ENCODE data around the gene LRP1-AS. TPM values are rescaled to one million over a fixed set of nuclear protein-coding genes. Genes with fewer than 3 reads are reported as not detected.
A peak's percentile ranks its signal among the peaks of the same experiment; 100 is the strongest.

LRP1-AS gene
- total RNA-seq, 4 donors from 2014 or later = not detected

GRCh38 chr12:57110104-57111030, 37.1 kb downstream of the LRP1-AS start:
- H3K27ac ChIP-seq (replicated peaks in 1 of 4) = peak overlapping the region; percentile 98 to 99 (median 98)
- TF ChIP-seq POLR2AphosphoS5 (IDR thresholded peaks at IDR 0.05) = peak; percentile 54 to 64
- no peak for TF ChIP-seq EP300 (IDR thresholded peaks at IDR 0.05)
- intact Hi-C loops (cut with DNase I) = loop anchor here (2.0 to 5.0 kb wide), 2 partner anchors 22 to 103 kb away; partner anchors contain the start of genes NAB2 and ZBTB39
- no peak for DNase-seq (ENCODE audit: extremely low spot score)
- H3K36me3 ChIP-seq = peaks cover 14 to 31% (median 30%) of the 10 kb centered on the region in 4 donors
- no peaks in the 10 kb centered on the region for H3K9me3 ChIP-seq
- 6% methylated on average over 11 of the region's 28 CpGs for WGBS
- H3K27me3 ChIP-seq = no peaks in the 10 kb centered on the region
- peak overlapping the region; percentile 67 to 82 (median 76) for H3K4me3 ChIP-seq
- H3K4me1 ChIP-seq = peaks cover 17 to 61% (median 54%) of the 10 kb centered on the region in 4 donors

- H3K4me1 ChIP-seq = peaks cover 17 to 61% (median 54%) of the 10 kb centered on the region in 4 donors
- no peaks in the 10 kb centered on the region for H3K27me3 ChIP-seq
- DNase-seq (ENCODE audit: extremely low spot score) = no peak
- H3K36me3 ChIP-seq = peaks cover 22 to 40% (median 39%) of the 10 kb centered on the region in 4 donors
- WGBS = 64% methylated on average over 7 of the region's 7 CpGs
- intact Hi-C loops (cut with DNase I) = loop anchor here (2.0 to 5.0 kb wide), 2 partner anchors 21 to 102 kb away; partner anchors contain the start of genes NAB2 and ZBTB39
- H3K4me3 ChIP-seq = peak overlapping the region; percentile 67 to 82 (median 76)
- peak overlapping the region; percentile 98 to 99 (median 98) for H3K27ac ChIP-seq (replicated peaks in 1 of 4)
- no peaks in the 10 kb centered on the region for H3K9me3 ChIP-seq
- TF ChIP-seq POLR2AphosphoS5 (IDR thresholded peaks at IDR 0.05) = no peak
- no peak for TF ChIP-seq CTCF (IDR thresholded peaks at IDR 0.05)
- no peak for TF ChIP-seq POLR2A (IDR thresholded peaks at IDR 0.05; ENCODE audit: low read depth)
- no peak for TF ChIP-seq EP300 (IDR thresholded peaks at IDR 0.05)
These were observed 38.0 kb downstream of the LRP1-AS start for GRCh38 chr12:57109207-57110103.

- H3K4me1 ChIP-seq = peaks cover 17 to 58% (median 54%) of the 10 kb centered on the region in 4 donors
- no peak for TF ChIP-seq POLR2AphosphoS5 (IDR thresholded peaks at IDR 0.05)
- TF ChIP-seq CTCF (IDR thresholded peaks at IDR 0.05) = no peak
These were observed 39.8 kb downstream of the LRP1-AS start for GRCh38 chr12:57107456-57108155.

GRCh38 chr12:57106021-57106708, 41.3 kb downstream of the LRP1-AS start:
- TF ChIP-seq EP300 (IDR thresholded peaks at IDR 0.05) (no peak), POLR2A (IDR thresholded peaks at IDR 0.05; ENCODE audit: low read depth) (no peak), CTCF (IDR thresholded peaks at IDR 0.05) (no peak), POLR2AphosphoS5 (IDR thresholded peaks at IDR 0.05) (no peak)
- peaks cover 13 to 50% (median 45%) of the 10 kb centered on the region in 4 donors for H3K4me1 ChIP-seq
- no peak overlapping the region for H3K4me3 ChIP-seq
- no peak overlapping the region for H3K27ac ChIP-seq (replicated peaks in 1 of 4)
- no peaks in the 10 kb centered on the region for H3K27me3 ChIP-seq
- H3K36me3 ChIP-seq = peaks cover 32 to 70% (median 60%) of the 10 kb centered on the region in 4 donors
- intact Hi-C loops (cut with DNase I) = no loop called here
- H3K9me3 ChIP-seq = no peaks in the 10 kb centered on the region
- 75% methylated on average over 9 of the region's 9 CpGs for WGBS
- no peak for DNase-seq (ENCODE audit: extremely low spot score)

More at GRCh38 chr12:57107456-57108155, 39.8 kb downstream of the LRP1-AS start:
- Histone ChIP-seq H3K4me3 (no peak overlapping the region), H3K27ac (replicated peaks in 1 of 4) (peak overlapping the region in 3 of 4 donors; percentile 5 to 99 (median 17)), H3K36me3 (peaks cover 28 to 56% (median 51%) of the 10 kb centered on the region in 4 donors), H3K9me3 (no peaks in the 10 kb centered on the region), H3K27me3 (no peaks in the 10 kb centered on the region)
- intact Hi-C loops (cut with DNase I) = no loop called here
- 54% methylated on average over 7 of the region's 7 CpGs for WGBS
- no peak for DNase-seq (ENCODE audit: extremely low spot score)
